ENCODE results near the gene MSI2. TPM values are rescaled to one million over a fixed set of nuclear protein-coding genes. Genes with fewer than 3 reads are reported as not detected.
A peak's percentile ranks its signal among the peaks of the same experiment; 100 is the strongest.

The MSI2 gene
- total RNA-seq, 1 donor from 2014 or later: 26.6 TPM

DNA sequence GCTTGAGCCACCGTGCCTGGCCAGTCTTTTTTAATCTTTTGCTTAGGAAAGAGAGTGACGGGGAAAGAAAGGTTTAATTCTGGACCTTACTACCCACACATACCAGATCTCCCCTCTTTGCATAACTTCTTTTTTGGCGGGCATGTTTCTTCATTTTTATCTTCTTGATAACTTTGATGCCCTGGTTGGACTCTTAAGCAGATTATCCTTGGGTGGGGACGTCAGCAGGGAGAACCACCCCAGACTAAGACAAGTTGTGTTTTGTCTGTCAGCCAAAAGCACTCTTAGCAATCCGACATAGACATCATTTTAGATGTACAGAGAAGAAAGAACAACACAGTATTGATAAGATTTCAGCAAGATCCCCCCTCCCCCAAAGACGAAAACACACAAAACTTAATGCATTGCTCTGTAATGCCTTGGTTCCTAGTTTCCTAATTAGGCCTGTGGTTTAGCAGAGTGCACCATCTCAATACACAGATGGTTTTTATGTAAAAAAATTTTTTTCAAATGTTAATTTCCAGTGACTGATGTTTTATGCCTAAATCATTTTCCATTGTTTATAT is 99.9 kb downstream of the MSI2 start:
- TF ChIP-seq, protein P1, sequence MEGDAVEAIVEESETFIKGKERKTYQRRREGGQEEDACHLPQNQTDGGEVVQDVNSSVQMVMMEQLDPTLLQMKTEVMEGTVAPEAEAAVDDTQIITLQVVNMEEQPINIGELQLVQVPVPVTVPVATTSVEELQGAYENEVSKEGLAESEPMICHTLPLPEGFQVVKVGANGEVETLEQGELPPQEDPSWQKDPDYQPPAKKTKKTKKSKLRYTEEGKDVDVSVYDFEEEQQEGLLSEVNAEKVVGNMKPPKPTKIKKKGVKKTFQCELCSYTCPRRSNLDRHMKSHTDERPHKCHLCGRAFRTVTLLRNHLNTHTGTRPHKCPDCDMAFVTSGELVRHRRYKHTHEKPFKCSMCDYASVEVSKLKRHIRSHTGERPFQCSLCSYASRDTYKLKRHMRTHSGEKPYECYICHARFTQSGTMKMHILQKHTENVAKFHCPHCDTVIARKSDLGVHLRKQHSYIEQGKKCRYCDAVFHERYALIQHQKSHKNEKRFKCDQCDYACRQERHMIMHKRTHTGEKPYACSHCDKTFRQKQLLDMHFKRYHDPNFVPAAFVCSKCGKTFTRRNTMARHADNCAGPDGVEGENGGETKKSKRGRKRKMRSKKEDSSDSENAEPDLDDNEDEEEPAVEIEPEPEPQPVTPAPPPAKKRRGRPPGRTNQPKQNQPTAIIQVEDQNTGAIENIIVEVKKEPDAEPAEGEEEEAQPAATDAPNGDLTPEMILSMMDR (conservative IDR thresholded peaks at IDR 0.05; ENCODE audit: low read depth, low read length): no peak
- no peak for DNase-seq (ENCODE audit: low read depth)

DNA sequence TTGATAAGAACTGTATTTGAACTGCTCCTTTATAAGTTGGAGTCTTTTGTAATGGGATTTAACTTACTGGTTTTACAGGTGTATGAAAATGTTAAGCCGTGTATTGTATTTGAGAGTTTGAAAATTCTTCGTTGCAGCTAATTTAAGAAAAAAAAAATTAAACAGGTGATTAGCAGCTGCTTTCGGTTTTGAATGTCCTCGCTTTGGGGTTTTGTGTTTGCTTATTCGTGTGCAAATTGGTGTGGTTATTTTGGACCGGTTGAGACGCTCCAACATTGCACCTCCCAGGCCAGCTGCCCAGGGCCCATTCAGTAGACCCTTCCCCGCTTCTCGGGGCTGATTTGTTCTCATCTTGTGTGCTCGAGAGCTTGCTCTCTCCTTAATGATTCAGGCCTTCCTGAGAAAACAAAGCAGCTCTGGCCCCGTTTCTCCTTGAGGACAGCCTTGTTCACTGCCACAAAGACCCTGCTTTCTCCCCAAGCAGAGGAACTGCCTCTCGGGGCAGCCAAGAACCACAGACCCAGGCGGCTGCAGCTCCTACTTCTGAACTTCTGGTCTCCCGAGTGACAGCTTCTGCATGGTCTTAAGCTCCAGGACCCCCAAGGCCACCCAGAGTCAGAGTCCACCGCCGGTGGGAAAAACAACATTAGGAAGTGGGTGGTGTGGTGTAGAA is 100.5 kb downstream of the MSI2 start:
- TF ChIP-seq, protein P1 (conservative IDR thresholded peaks at IDR 0.05; ENCODE audit: low read depth, low read length): no peak
- no peak for DNase-seq (ENCODE audit: low read depth)
- H3K4me3 ChIP-seq (ENCODE audit: low read depth, low read length): peak overlapping the region; percentile 47

More for the DNA sequence above, 99.9 kb downstream of the MSI2 start:
- H3K4me3 ChIP-seq (ENCODE audit: low read depth, low read length): no peak overlapping the region

DNA sequence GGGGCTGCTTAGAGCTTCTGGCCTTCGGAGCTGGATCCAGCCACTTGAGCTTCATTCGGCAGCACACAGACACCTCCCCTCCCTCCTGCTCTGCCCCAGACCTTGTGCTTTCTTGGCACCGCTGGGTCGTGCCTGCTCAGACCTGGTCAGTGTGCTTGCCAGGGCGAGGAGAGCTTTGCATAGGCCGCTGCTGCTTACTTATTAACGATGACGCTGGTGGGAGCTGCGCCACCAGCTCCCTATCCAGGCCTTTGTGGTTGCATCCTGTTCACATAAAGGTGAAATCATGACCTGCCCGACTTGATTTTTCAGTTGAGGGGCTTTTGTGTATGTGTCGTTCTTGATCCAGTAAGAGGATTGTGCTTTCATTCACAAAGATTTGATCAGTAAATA is 101.1 kb downstream of the MSI2 start:
- H3K4me3 ChIP-seq (ENCODE audit: low read depth, low read length): peak overlapping the region; percentile 47
- peak; percentile 87 for DNase-seq (ENCODE audit: low read depth)
- TF ChIP-seq, protein P1 (conservative IDR thresholded peaks at IDR 0.05; ENCODE audit: low read depth, low read length): no peak

DNA sequence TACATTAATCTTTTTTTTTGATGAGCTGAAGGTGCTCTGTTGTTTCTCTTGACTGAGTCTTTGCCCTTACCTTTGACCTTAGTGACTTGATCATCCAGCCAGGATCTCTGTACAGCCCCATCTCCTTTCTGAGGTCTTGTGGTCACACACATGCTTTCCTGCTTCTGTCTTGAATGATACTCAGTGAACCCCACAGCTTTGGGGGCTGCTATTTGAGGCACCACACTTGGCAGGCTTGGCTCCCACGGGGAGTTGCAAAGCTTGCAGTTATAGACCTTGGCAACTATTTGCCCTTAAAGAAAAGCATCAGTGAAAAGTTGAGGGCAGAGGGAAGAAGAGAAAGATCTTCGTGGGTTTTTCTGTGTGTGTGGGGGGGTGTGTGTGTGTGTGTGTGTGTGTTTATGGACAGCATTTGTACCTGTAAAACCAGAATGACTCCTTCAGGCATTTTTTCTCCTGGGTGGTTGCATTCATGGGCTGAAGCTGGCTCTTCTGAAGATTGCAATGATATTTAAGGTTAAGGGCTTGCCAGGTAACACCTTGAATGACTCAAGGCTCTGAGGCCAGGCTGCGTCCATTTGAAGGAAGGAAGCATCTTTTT is 101.6 kb downstream of the MSI2 start:
- TF ChIP-seq, protein P1 (conservative IDR thresholded peaks at IDR 0.05; ENCODE audit: low read depth, low read length): no peak
- no peak for DNase-seq (ENCODE audit: low read depth)
- peak overlapping the region; percentile 4 for H3K4me3 ChIP-seq (ENCODE audit: low read depth, low read length)

DNA sequence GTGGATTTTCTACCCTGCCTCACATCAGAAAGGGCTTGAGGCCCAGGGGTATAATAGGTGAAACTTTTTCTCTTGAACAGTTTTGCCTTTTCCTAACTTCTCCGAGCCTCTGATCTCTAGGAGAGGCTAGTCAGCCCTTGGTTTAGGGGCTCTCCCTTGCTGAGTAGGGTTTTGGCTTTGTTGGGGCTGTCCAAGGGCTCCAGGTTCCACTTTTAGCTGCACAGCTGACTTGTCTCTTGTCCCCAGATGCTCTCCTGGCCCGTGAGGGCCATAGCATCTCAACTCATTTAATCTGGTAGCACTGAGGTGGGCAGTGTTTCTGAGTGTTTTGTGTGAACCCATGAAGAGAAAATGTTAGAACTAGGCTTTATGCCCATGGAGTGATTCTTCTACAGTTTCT is 103.9 kb downstream of the MSI2 start:
- TF ChIP-seq, protein P1 (conservative IDR thresholded peaks at IDR 0.05; ENCODE audit: low read depth, low read length): no peak

DNA sequence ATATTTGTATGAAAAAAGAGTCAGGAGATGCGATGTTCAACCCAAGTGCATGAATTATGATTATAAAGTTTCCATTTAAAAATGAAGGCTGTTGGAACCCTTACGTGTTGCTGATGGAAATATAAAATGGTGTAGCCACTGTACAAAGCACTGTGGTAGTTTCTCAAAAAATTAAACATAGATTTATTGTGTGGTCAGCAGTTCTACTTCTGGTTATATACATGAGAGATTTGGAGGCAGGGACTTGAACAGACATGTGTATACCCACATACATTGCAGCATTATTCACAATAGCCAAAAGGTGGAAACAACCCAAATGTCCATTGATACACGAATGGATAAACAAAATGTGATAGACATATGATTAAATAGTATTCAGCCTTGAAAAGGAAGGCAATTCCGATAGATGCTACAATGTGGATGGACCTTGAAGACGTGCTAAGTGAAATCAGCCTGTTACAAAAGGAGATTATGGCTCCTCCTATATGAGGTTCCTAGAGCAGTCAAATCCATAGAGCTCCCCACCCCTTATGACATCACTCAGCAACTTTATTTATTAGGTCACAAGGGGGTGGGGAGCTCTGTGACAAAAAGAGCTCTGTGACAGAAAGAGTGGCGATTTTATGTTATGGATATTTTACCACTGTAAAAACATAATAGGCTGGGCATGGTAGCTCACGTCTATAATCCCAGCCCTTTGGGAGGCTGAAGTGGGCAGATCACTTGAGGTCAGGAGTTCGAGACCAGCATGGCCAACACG is 106.7 kb downstream of the MSI2 start:
- DNase-seq (ENCODE audit: low read depth): no peak
- TF ChIP-seq, protein P1 (conservative IDR thresholded peaks at IDR 0.05; ENCODE audit: low read depth, low read length): no peak
- H3K4me3 ChIP-seq (ENCODE audit: low read depth, low read length): no peak overlapping the region

More for the DNA sequence above, 103.9 kb downstream of the MSI2 start:
- no peak overlapping the region for H3K4me3 ChIP-seq (ENCODE audit: low read depth, low read length)
- no peak for DNase-seq (ENCODE audit: low read depth)
